Stimulated activated naive B cell treated with anti-CD40 and anti-IgM and Interleukin-4, amounts not matched to agents 10 μg/mL and 1 μg/mL and 100 μg/mL, for 72 hours (primary cell): ENCODE data around the gene RAD51C.
"Not testable (repeated sequence)": the region's sequence is repeated elsewhere in the genome, so short reads cannot be mapped to it uniquely, and the experiment has no call there.

Experiments used
- ATAC-seq, 2 donors: fragments of 150-1000 bp; cut with Tn5 transposase; replicated peaks; 2 replicates each; pipeline ENCODE4 v1.10.0; 2021; ENCODE audit warnings: moderate library complexity in 1 of 2
- DNase-seq: peaks from one replicate; pipeline ENCODE4 v3.0.0; 2021
- H3K27ac Mint-ChIP-seq: one replicate; pipeline ENCODE4 v1.8.0; 2022; ENCODE audit warnings: mild to moderate bottlenecking, mixed read lengths
- H3K27me3 Mint-ChIP-seq, 2 donors: one replicate each; pipeline ENCODE4 v1.8.0; 2022; ENCODE audit warnings: mixed read lengths in 2 of 2
- H3K36me3 Mint-ChIP-seq, 2 donors: one replicate each; pipeline ENCODE4 v1.8.0; 2022; ENCODE audit warnings: mixed read lengths in 2 of 2, mild to moderate bottlenecking in 1 of 2
- H3K4me1 Mint-ChIP-seq, 2 donors: one replicate each; pipeline ENCODE4 v1.8.0; 2022; ENCODE audit warnings: mixed read lengths in 2 of 2, mild to moderate bottlenecking in 1 of 2
- H3K4me3 Mint-ChIP-seq, 2 donors: one replicate each; pipeline ENCODE4 v1.8.0; 2022; ENCODE audit warnings: mild to moderate bottlenecking in 2 of 2, mixed read lengths in 2 of 2, moderate library complexity in 1 of 2
- H3K9me3 Mint-ChIP-seq, 2 donors: one replicate each; pipeline ENCODE4 v1.8.0; 2022; ENCODE audit warnings: mixed read lengths in 2 of 2, mild to moderate bottlenecking in 1 of 2

The RAD51C gene

DNA sequence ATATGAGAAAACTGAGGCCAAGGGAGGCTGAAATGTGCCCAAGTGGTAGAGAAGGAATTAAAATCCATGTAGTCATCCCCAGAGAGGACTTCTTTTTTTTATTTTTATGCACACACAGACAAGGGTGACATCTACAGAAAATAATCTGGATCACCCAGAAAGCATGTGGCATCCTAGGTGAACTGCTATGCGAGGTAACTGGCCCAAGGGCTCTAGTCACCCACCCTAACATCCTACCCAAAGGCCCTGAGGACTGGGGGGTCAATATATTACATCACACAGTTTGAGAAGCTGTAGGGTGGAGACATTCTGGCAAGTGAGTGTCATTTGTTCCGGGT lies 23.8 kb upstream of the RAD51C start:
- H3K4me1 Mint-ChIP-seq, result peaks cover 7 to 8% of the 10 kb centered on the region in 2 donors
- ATAC-seq (no peak), DNase-seq (no peak)
- H3K27me3 Mint-ChIP-seq, result peaks cover 27 to 28% of the 10 kb centered on the region in 2 donors
- no peak overlapping the region for H3K4me3 Mint-ChIP-seq
- peaks cover 0 to 2% of the 10 kb centered on the region in 2 donors for H3K36me3 Mint-ChIP-seq
- no peak overlapping the region for H3K27ac Mint-ChIP-seq
- no peaks in the 10 kb centered on the region for H3K9me3 Mint-ChIP-seq

GRCh38 chr17:58669853-58670252 lies 22.5 kb upstream of the RAD51C start:
- peaks cover 7 to 8% of the 10 kb centered on the region in 2 donors for H3K4me1 Mint-ChIP-seq
- peaks cover 27 to 28% of the 10 kb centered on the region in 2 donors for H3K27me3 Mint-ChIP-seq
- DNase-seq, result no peak
- H3K4me3 Mint-ChIP-seq, result no peak overlapping the region
- H3K36me3 Mint-ChIP-seq, result peaks cover 0 to 2% of the 10 kb centered on the region in 2 donors
- ATAC-seq, result no peak
- H3K9me3 Mint-ChIP-seq, result no peaks in the 10 kb centered on the region
- no peak overlapping the region for H3K27ac Mint-ChIP-seq

GRCh38 chr17:58671969-58672368 lies 20.4 kb upstream of the RAD51C start:
- ATAC-seq (no peak), DNase-seq (no peak)
- H3K4me3 Mint-ChIP-seq, result no peak overlapping the region
- peaks cover 20% of the 10 kb centered on the region in 2 donors for H3K27me3 Mint-ChIP-seq
- peaks cover under 1% of the 10 kb centered on the region in 2 donors for H3K4me1 Mint-ChIP-seq
- H3K36me3 Mint-ChIP-seq, result no peaks in the 10 kb centered on the region
- H3K9me3 Mint-ChIP-seq, result no peaks in the 10 kb centered on the region
- H3K27ac Mint-ChIP-seq, result no peak overlapping the region

DNA sequence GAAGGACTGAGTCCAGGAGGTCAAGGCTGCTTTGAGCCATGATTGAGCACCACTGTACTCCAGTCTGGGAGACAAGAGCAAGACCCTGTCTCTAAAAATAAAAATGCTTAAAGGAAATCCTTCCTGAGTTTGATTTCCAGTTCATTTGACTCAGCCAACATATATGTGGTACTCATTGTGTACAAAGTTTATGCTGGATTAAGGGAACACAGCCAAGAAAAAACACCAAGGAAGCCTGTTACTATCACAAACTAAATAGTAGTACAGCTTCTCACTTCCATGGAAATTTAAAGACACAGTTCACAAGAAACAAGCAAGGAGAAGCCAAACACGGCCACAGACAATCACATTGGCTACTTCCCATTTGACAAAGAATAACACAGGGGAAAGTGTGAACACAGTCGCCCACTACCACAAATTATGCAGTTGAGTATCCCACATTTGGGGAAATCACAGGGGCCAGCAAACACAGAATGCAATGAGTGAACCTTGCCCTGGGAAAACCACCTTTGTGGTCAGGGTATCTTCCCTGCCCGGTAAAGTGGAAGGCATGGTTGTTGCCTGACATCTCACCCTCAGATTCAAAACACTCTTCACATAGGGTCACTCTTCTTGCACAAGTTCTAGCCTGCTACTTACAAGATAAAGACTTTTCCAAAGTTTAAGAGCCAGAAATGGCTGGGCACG lies 15.1 kb upstream of the RAD51C start:
- no peak for DNase-seq

DNA sequence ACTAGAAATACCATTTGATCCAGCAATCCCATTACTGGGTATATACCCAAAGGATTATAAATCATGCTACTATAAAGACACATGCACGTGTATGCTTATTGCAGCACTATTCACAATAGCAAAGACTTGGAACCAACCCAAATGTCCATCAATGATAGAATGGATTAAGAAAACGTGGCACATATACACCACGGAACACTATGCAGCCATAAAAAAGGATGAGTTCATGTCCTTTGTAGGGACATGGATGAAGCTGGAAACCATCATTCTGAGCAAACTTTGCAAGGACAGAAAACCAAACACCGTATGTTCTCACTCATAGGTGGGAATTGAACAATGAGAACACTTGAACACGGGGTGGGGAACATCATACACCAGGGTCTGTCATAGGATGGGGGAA lies 14.1 kb upstream of the RAD51C start:
- H3K9me3 Mint-ChIP-seq, H3K27ac Mint-ChIP-seq, H3K27me3 Mint-ChIP-seq, H3K4me1 Mint-ChIP-seq, H3K4me3 Mint-ChIP-seq, DNase-seq, H3K36me3 Mint-ChIP-seq, ATAC-seq: not testable (repeated sequence)

More for the DNA sequence above, 15.1 kb upstream of the RAD51C start:
- Mint-ChIP-seq H3K4me3 (no peak overlapping the region), H3K9me3 (no peaks in the 10 kb centered on the region), H3K27me3 (peaks cover 0 to 5% of the 10 kb centered on the region in 2 donors), H3K36me3 (no peaks in the 10 kb centered on the region), H3K27ac (no peak overlapping the region), H3K4me1 (peaks cover 0 to 3% of the 10 kb centered on the region in 2 donors)
- ATAC-seq, result peak in 1 of 2 donors; percentile 43

- H3K4me3 Mint-ChIP-seq, result no peak overlapping the region
Measured at GRCh38 chr17:58679263-58680037, 13.0 kb upstream of the RAD51C start.

GRCh38 chr17:58680038-58680369 lies 12.4 kb upstream of the RAD51C start:
- H3K9me3 Mint-ChIP-seq, result no peaks in the 10 kb centered on the region
- H3K27me3 Mint-ChIP-seq, result peaks cover 0 to 5% of the 10 kb centered on the region in 2 donors
- DNase-seq, result no peak
- no peaks in the 10 kb centered on the region for H3K36me3 Mint-ChIP-seq
- H3K4me3 Mint-ChIP-seq, result no peak overlapping the region
- peak overlapping the region; percentile 25 for H3K27ac Mint-ChIP-seq
- no peak for ATAC-seq
- peaks cover 0 to 3% of the 10 kb centered on the region in 2 donors for H3K4me1 Mint-ChIP-seq

More at GRCh38 chr17:58679263-58680037, 13.0 kb upstream of the RAD51C start:
- Mint-ChIP-seq H3K36me3 (no peaks in the 10 kb centered on the region), H3K27ac (peak overlapping the region; percentile 43), H3K9me3 (no peaks in the 10 kb centered on the region), H3K4me1 (peaks cover 0 to 3% of the 10 kb centered on the region in 2 donors), H3K27me3 (peaks cover 0 to 5% of the 10 kb centered on the region in 2 donors)
- ATAC-seq (peak; percentile 48 to 74), DNase-seq (no peak)

DNA sequence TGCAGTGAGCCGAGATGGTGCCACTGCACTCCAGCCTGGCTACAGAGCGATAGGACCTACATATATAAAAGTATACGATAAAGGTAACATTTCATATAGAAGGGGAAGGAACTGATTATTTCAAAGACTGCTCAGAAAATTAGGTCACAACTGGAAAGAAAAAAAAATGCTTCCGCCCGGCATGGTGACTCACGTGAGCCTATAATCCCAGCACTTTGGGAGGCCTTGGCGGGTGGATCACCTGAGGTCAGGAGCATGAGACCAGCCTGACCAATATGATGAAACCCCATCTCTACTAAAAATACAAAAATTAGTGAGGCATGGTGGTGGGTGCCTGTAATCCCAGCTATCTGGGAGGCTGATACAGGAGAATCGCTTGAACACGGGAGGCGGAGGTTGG lies 8.4 kb upstream of the RAD51C start:
- ATAC-seq (no peak), DNase-seq (no peak)
- no peak overlapping the region for H3K4me3 Mint-ChIP-seq
- H3K4me1 Mint-ChIP-seq, result no peaks in the 10 kb centered on the region
- no peaks in the 10 kb centered on the region for H3K36me3 Mint-ChIP-seq
- H3K27me3 Mint-ChIP-seq, result no peaks in the 10 kb centered on the region
- no peak overlapping the region for H3K27ac Mint-ChIP-seq
- no peaks in the 10 kb centered on the region for H3K9me3 Mint-ChIP-seq

DNA sequence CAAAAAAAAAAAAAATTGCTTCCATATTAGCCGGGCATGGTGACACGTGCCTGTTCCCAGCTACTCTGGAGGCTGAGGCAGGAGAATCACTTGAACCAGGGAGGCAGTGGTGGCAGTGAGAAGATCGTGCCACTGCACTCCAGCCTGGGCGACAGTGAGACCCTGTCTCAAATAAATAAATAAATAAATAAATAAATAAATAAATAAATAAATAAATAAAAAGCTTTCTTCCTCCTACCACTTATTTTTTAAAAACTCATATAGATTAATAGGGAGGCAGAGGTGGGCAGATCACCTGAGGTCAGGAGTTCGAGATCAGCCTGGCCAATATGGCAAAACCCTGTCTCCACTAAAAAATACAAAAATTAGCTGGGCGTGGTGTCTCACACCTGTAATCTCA lies 7.9 kb upstream of the RAD51C start:
- H3K27ac Mint-ChIP-seq, H3K9me3 Mint-ChIP-seq, H3K4me1 Mint-ChIP-seq, H3K27me3 Mint-ChIP-seq, DNase-seq, H3K36me3 Mint-ChIP-seq, ATAC-seq, H3K4me3 Mint-ChIP-seq: not testable (repeated sequence)

GRCh38 chr17:58686980-58687379 lies 5.4 kb upstream of the RAD51C start:
- no peak for ATAC-seq
- Mint-ChIP-seq H3K4me3 (no peak overlapping the region), H3K27me3 (no peaks in the 10 kb centered on the region), H3K36me3 (no peaks in the 10 kb centered on the region), H3K9me3 (no peaks in the 10 kb centered on the region), H3K27ac (no peak overlapping the region), H3K4me1 (peaks cover 0 to under 1% of the 10 kb centered on the region in 2 donors)
- DNase-seq, result no peak

DNA sequence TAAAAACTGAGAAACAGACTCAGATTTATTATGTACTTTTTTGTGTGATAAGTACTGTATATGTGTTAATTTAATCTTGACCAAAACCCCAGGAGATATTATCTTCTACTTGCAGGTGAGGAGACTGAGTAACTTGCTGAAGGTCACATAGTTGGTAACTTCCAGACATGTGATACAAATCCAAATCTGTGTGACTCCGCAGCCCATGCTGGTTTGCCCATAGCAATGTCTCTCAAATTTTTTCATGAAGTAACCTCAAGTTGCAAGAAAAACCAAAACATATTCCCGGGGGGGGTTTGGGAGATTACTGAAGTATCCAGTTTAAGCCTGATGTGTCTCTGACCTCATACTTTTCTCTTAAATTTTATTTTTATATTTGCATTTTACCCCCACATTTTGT lies 3.9 kb upstream of the RAD51C start:
- no peak for DNase-seq
- H3K36me3 Mint-ChIP-seq, result no peaks in the 10 kb centered on the region
- no peak overlapping the region for H3K27ac Mint-ChIP-seq
- no peak overlapping the region for H3K4me3 Mint-ChIP-seq
- ATAC-seq, result no peak
- H3K4me1 Mint-ChIP-seq, result peaks cover 9 to 16% of the 10 kb centered on the region in 2 donors
- H3K27me3 Mint-ChIP-seq, result no peaks in the 10 kb centered on the region
- H3K9me3 Mint-ChIP-seq, result no peaks in the 10 kb centered on the region

GRCh38 chr17:58690033-58690432 lies 2.4 kb upstream of the RAD51C start:
- H3K4me1 Mint-ChIP-seq, result peaks cover 10 to 21% of the 10 kb centered on the region in 2 donors
- ATAC-seq, H3K4me3 Mint-ChIP-seq, H3K27me3 Mint-ChIP-seq, H3K9me3 Mint-ChIP-seq, H3K36me3 Mint-ChIP-seq, H3K27ac Mint-ChIP-seq, DNase-seq: not testable (repeated sequence)

DNA sequence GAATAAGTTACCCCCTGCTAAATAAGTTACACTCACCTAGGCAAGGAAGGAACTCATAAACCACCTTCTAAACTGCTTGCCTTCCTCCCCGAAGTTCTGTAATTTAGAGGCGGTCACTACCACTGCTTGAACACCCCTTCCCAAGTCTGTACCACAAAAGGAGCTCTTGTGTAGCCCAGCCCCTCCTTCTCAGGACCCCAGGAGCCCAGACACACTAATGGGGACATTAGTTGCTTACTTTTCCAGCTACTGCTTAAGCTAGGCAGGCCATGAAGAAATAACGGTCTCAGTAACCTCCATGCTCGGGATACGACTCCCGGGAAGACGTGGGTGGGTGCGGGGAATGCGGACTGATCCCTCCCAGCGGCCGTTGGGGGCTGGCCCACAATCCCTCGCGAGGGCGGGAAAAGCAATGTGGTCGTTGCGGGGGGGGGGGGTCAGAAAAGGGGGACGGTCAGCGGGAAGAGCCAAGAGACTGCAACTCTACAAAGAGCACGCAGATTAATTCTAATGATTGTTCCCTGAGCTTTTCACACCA lies 632 bp upstream of the RAD51C start, which contains the start of gene TEX14:
TEX14 (minus strand) TSS at position 345 of the 538 bp plus-strand sequence. CDS start 40,044 bp downstream, outside the sequence.
- Mint-ChIP-seq H3K4me1 (peaks cover 13 to 26% of the 10 kb centered on the region in 2 donors), H3K36me3 (peaks cover 5 to 7% of the 10 kb centered on the region in 2 donors), H3K27ac (peak within 1 kb of the TSS; percentile 94), H3K9me3 (no peaks in the 10 kb centered on the region), H3K4me3 (peak within 1 kb of the TSS; percentile 92 to 95), H3K27me3 (no peaks in the 10 kb centered on the region)
- ATAC-seq (no peak), DNase-seq (no peak)

DNA sequence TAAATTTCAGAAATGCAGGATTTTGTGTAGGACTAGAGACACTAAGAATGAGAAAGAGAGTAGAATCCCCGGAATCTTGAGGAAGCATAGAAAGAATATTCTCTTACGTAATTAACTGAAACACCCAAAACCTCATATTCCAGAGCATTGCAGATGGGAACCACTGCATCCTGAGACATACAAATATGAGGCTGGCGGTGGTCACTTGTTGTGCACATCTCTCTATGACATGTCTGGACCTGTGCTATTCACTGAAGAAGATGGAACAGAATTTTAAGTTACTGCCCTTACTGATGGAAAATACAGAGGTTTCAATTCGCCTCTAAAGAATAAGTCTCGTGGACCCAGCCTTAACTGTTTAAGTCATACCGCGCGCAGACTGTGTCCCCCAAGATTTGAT lies 806 bp downstream of the RAD51C start:
- no peak for ATAC-seq
- H3K9me3 Mint-ChIP-seq, result no peaks in the 10 kb centered on the region
- peak overlapping the region; percentile 94 for H3K27ac Mint-ChIP-seq
- H3K27me3 Mint-ChIP-seq, result no peaks in the 10 kb centered on the region
- peak overlapping the region; percentile 92 to 95 for H3K4me3 Mint-ChIP-seq
- H3K4me1 Mint-ChIP-seq, result peaks cover 13 to 26% of the 10 kb centered on the region in 2 donors
- DNase-seq, result no peak
- H3K36me3 Mint-ChIP-seq, result peaks cover 5 to 7% of the 10 kb centered on the region in 2 donors

- no peak for DNase-seq
- Mint-ChIP-seq H3K4me3 (peak overlapping the region; percentile 92 to 95), H3K36me3 (peaks cover 5 to 7% of the 10 kb centered on the region in 2 donors), H3K27me3 (no peaks in the 10 kb centered on the region), H3K9me3 (no peaks in the 10 kb centered on the region), H3K4me1 (peaks cover 13 to 26% of the 10 kb centered on the region in 2 donors), H3K27ac (no peak overlapping the region)
- ATAC-seq, result no peak
Measured at GRCh38 chr17:58693751-58694150, 1.3 kb downstream of the RAD51C start.
